Natural killer cell (primary cell): ENCODE measurements around the gene ADCY5. TPM values are rescaled to one million over a fixed set of nuclear protein-coding genes. Genes with fewer than 3 reads are reported as not detected.
A peak's percentile ranks its signal among the peaks of the same experiment; 100 is the strongest.

Experiments
- ATAC-seq, 3 donors: fragments of 150-1000 bp in 2 of 3; fragments of 200-7000 bp in 1 of 3; cut with Tn5 transposase; 1 replicate in 1 of 3; 2 replicates in 2 of 3; pipeline ENCODE4 v1.10.0; 2021; ENCODE audit warnings: mild to moderate bottlenecking in 2 of 3, moderate library complexity in 2 of 3
- DNase-seq, 2 donors: peaks; one replicate each; pipeline versions ENCODE4 v3.0.0 to v3.0.0-alpha.2; 2013 to 2021; ENCODE audit warnings: mixed read lengths in 1 of 2
- H3K27ac ChIP-seq: one replicate; pipeline ENCODE4 v1.5.1; 2013; ENCODE audit warnings: mild to moderate bottlenecking, low read length
- H3K27me3 ChIP-seq: one replicate; pipeline ENCODE4 v1.6.1; 2013; ENCODE audit warnings: low read length; ENCODE audit not compliant: control insufficient read depth, insufficient read depth
- H3K36me3 ChIP-seq: one replicate; pipeline ENCODE4 v1.6.1; 2013; ENCODE audit warnings: low read length; ENCODE audit not compliant: control insufficient read depth, insufficient read depth
- H3K4me1 ChIP-seq: one replicate; pipeline ENCODE4 v1.6.1; 2013; ENCODE audit warnings: low read length; ENCODE audit not compliant: control insufficient read depth, insufficient read depth
- H3K4me3 ChIP-seq: one replicate; pipeline ENCODE4 v1.5.1; 2013; ENCODE audit warnings: low read length
- H3K9me3 ChIP-seq: one replicate; pipeline ENCODE4 v1.6.1; 2013; ENCODE audit warnings: low read length; ENCODE audit not compliant: control insufficient read depth, insufficient read depth
- H3K27ac Mint-ChIP-seq, 2 donors: one replicate each; pipeline ENCODE4 v1.8.0; 2022; ENCODE audit warnings: mild to moderate bottlenecking in 2 of 2, mixed read lengths in 2 of 2, moderate library complexity in 1 of 2
- H3K27me3 Mint-ChIP-seq, 2 donors: one replicate each; pipeline ENCODE4 v1.8.0; 2022; ENCODE audit warnings: low read depth in 2 of 2, mixed read lengths in 2 of 2
- H3K36me3 Mint-ChIP-seq: one replicate; pipeline ENCODE4 v1.8.0; 2022; ENCODE audit warnings: mixed read lengths
- H3K4me1 Mint-ChIP-seq, 2 donors: one replicate each; pipeline ENCODE4 v1.8.0; 2022; ENCODE audit warnings: mixed read lengths in 2 of 2
- H3K4me3 Mint-ChIP-seq: one replicate; pipeline ENCODE4 v1.8.0; 2022; ENCODE audit warnings: mild to moderate bottlenecking, moderate library complexity, mixed read lengths
- H3K9me3 Mint-ChIP-seq, 2 donors: one replicate each; pipeline ENCODE4 v1.8.0; 2022; ENCODE audit warnings: mixed read lengths in 2 of 2
- WGBS: methylation state at CpG from one replicate; pipeline ENCODE4 v1.1.7; 2013; ENCODE audit warnings: missing lambda C conversion rate; ENCODE audit not compliant: insufficient coverage; 5-methylcytosine and 5-hydroxymethylcytosine counted together
- intact Hi-C: fragments of 100-400 bp; cut with micrococcal nuclease; formaldehyde crosslinking; loops from one replicate; pipeline ENCODE4 v1.14.2; 2022
- total RNA-seq, 4 donors: library from RNA; stranded (reverse); fragments of 120-200 nt in 1 of 4; gene quantifications; one replicate each; pipeline versions ENCODE4 v1.2.3 to v1.2.4, GENCODE V29; 2013 to 2022
- TF ChIP-seq, protein P1 (sequence below): fragments of 200-600 bp; IDR thresholded peaks from one replicate; pipeline ENCODE4 v1.8.0; 2022; ENCODE audit warnings: antibody characterized with exemption

ADCY5 gene
- total RNA-seq, 3 donors from 2014 or later (not counting 1 experiment from before 2014, with no cell fraction given) = not detected

DNA sequence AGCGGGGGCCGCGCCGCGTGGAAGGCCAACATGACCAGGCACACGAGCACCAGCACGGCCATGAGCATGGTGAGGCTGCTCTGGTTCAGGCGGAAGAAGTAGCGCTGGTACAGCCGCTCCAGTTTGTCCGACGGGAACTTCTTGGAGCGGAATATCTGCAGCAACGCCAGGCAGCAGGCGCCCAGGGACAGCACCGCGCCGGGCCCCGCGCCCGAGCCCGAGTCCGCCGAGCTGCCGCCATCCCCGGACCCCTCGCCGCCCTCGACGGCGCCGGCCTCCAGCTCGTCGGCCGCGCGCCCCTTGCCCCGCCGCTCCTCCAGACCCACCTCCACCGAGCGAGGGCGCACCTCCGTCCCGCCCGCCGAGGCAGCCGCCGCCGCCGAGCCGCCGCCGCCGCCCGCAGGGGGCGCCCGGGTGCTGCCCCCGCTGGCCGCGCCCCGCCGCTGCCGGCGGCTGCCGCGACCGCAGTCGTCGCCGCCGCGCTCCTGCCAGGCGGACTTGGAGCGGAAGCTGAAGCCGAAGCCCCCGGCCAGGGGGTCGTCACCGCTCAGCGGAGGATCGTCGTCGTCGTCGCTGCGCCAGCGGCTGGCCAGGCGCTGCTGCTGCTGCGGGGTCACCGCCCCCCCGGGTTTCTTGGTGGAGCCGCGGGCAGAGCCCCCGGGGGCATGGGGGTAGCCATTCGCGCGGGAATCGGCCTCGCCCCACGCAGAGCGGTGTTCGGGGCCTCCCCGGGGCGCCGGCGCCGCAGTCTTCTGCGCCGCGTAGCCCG lies 957 bp downstream of the ADCY5 start:
- H3K27me3 Mint-ChIP-seq = peaks cover 46 to 52% of the 10 kb centered on the region in 2 donors
- ATAC-seq = peak; percentile 61 to 76 (median 68)
- H3K27ac ChIP-seq = no peak overlapping the region
- TF ChIP-seq, protein P1, sequence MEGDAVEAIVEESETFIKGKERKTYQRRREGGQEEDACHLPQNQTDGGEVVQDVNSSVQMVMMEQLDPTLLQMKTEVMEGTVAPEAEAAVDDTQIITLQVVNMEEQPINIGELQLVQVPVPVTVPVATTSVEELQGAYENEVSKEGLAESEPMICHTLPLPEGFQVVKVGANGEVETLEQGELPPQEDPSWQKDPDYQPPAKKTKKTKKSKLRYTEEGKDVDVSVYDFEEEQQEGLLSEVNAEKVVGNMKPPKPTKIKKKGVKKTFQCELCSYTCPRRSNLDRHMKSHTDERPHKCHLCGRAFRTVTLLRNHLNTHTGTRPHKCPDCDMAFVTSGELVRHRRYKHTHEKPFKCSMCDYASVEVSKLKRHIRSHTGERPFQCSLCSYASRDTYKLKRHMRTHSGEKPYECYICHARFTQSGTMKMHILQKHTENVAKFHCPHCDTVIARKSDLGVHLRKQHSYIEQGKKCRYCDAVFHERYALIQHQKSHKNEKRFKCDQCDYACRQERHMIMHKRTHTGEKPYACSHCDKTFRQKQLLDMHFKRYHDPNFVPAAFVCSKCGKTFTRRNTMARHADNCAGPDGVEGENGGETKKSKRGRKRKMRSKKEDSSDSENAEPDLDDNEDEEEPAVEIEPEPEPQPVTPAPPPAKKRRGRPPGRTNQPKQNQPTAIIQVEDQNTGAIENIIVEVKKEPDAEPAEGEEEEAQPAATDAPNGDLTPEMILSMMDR = no peak
- H3K36me3 ChIP-seq = no peaks in the 10 kb centered on the region
- no peaks in the 10 kb centered on the region for H3K9me3 ChIP-seq
- WGBS = 13% methylated on average over 110 of the region's 110 CpGs
- peak overlapping the region; percentile 13 for H3K4me3 ChIP-seq
- peaks cover 0 to 6% of the 10 kb centered on the region in 2 donors for H3K4me1 Mint-ChIP-seq
- no peaks in the 10 kb centered on the region for H3K36me3 Mint-ChIP-seq
- intact Hi-C loops = loop anchor here (10.0 kb wide), 1 partner anchor 107 kb away; no protein-coding TSS in a partner anchor
- peak; percentile 35 to 65 for DNase-seq
- no peaks in the 10 kb centered on the region for H3K9me3 Mint-ChIP-seq
- no peak overlapping the region for H3K27ac Mint-ChIP-seq
- H3K4me1 ChIP-seq = peaks cover 9% of the 10 kb centered on the region
- peak overlapping the region; percentile 85 for H3K4me3 Mint-ChIP-seq
- peaks cover 17% of the 10 kb centered on the region for H3K27me3 ChIP-seq

DNA sequence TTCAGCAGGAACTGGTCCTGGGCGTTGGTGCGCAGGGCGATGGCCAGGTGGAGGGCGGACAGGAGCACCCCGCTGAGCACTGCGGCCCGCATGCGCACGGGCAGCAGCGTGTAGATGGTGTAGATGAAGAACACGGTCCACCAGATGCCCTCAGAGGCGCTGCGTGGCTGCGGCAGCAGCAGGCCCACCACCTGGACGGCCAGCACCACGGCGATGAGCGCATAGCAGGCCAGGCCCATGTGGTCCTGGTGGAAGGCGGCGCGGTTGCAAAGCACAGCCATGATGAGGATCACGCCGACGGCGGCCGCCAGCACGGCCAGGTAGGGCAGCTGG lies 1.5 kb downstream of the ADCY5 start:
- peaks cover 0 to 6% of the 10 kb centered on the region in 2 donors for H3K4me1 Mint-ChIP-seq
- no peak for ATAC-seq
- H3K27ac Mint-ChIP-seq = no peak overlapping the region
- Histone ChIP-seq H3K4me1 (peaks cover 9% of the 10 kb centered on the region), H3K9me3 (no peaks in the 10 kb centered on the region), H3K27ac (no peak overlapping the region), H3K36me3 (no peaks in the 10 kb centered on the region), H3K27me3 (peaks cover 17% of the 10 kb centered on the region), H3K4me3 (no peak overlapping the region)
- H3K27me3 Mint-ChIP-seq = peaks cover 50 to 52% of the 10 kb centered on the region in 2 donors
- no peaks in the 10 kb centered on the region for H3K9me3 Mint-ChIP-seq
- DNase-seq = no peak
- TF ChIP-seq, protein P1 = no peak
- H3K4me3 Mint-ChIP-seq = peak overlapping the region; percentile 85
- intact Hi-C loops = loop anchor here (10.0 kb wide), 1 partner anchor 107 kb away; no protein-coding TSS in a partner anchor
- 93% methylated on average over 27 of the region's 27 CpGs for WGBS
- no peaks in the 10 kb centered on the region for H3K36me3 Mint-ChIP-seq

DNA sequence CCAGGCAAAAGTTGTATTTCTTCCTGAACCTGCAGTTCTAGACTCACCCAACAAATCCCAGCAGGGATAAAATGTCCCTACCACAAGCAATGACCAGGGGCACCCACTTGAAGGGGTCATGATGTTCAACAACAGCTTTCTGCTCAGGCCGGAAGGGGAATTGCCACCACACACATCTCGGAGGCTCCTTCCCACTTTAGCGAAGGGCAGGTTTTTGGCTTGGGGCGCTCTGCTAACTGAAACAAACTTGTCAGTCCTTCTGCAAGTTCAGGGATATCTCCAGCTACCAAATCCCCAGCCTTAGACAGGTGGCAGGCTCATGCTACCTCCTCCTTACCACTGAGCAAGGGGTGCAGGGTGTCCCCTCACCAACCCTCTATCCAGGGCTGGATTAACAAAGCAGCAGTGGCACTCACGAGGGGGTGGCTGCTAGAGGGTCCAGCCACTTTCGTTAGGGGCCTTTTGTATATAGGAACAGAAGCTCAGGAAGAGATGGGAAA lies 2.2 kb downstream of the ADCY5 start:
- ATAC-seq (no peak), DNase-seq (no peak)
- H3K27ac Mint-ChIP-seq = no peak overlapping the region
- peaks cover 9% of the 10 kb centered on the region for H3K4me1 ChIP-seq
- 97% methylated on average over 4 of the region's 6 CpGs for WGBS
- no peaks in the 10 kb centered on the region for H3K9me3 ChIP-seq
- intact Hi-C loops = loop anchor here (10.0 kb wide), 1 partner anchor 108 kb away; no protein-coding TSS in a partner anchor
- H3K36me3 Mint-ChIP-seq = no peaks in the 10 kb centered on the region
- peak overlapping the region; percentile 85 for H3K4me3 Mint-ChIP-seq
- TF ChIP-seq, protein P1 = no peak
- no peaks in the 10 kb centered on the region for H3K9me3 Mint-ChIP-seq
- H3K27me3 Mint-ChIP-seq = peaks cover 52 to 53% of the 10 kb centered on the region in 2 donors
- peaks cover 17% of the 10 kb centered on the region for H3K27me3 ChIP-seq
- no peak overlapping the region for H3K4me3 ChIP-seq
- peaks cover 0 to 6% of the 10 kb centered on the region in 2 donors for H3K4me1 Mint-ChIP-seq
- no peaks in the 10 kb centered on the region for H3K36me3 ChIP-seq
- no peak overlapping the region for H3K27ac ChIP-seq
